ENCODE data around the gene PIP.
"Not testable (repeated sequence)": the region's sequence is repeated elsewhere in the genome, so short reads cannot be mapped to it uniquely, and the experiment has no call there.

The PIP gene

DNA sequence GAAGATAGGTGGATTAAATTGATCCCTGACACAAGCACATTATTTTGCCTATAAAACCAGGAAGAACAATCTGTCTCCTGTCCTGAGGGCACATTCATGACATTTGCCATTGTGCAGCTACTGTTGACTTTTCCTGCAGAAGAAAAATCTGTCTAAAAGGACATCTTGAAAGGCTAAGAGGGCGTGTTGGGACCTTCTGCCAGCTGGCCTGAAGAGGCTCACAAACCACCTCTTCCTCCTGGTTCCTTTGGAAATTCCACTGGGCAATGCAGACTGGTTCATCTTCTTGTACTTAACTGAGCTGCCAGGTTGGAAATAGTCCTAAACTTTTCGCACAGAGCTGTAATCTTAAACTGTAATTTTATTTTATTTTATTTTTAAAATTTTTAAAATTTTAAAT lies 35.7 kb upstream of the PIP start:
- Histone ChIP-seq H3K4me2 (ENCODE audit: low read depth, low read length, poor library complexity, severe bottlenecking) (no peak overlapping the region), H3K27me3 (ENCODE audit: low read length) (no peaks in the 10 kb centered on the region), H3K9me2 (replicated peaks; ENCODE audit: insufficient read depth, low read length) (no peaks in the 10 kb centered on the region), H3K36me3 (ENCODE audit: low read length) (no peaks in the 10 kb centered on the region), H2AFZ (ENCODE audit: low read depth, low read length, severe bottlenecking) (no peak overlapping the region), H3K79me2 (ENCODE audit: insufficient read depth, low read length) (no peaks in the 10 kb centered on the region), H3K27ac (ENCODE audit: low read depth, low read length) (no peak overlapping the region), H3F3A (ENCODE audit: insufficient read depth) (no peaks in the 10 kb centered on the region), H3K9me3 (ENCODE audit: insufficient read depth, low read length) (peaks cover 9% of the 10 kb centered on the region; the same call in 1 of the 2 replicates), H3K9ac (ENCODE audit: low read length) (no peak overlapping the region), H4K20me1 (ENCODE audit: low read depth, low read length) (no peaks in the 10 kb centered on the region), H3K4me3 (ENCODE audit: insufficient read depth, low read length, poor library complexity, severe bottlenecking) (no peak overlapping the region)
- no peak for TF ChIP-seq EZH2phosphoT487 (conservative IDR thresholded peaks at IDR 0.05; ENCODE audit: low read length)
- TF ChIP-seq, protein P1, sequence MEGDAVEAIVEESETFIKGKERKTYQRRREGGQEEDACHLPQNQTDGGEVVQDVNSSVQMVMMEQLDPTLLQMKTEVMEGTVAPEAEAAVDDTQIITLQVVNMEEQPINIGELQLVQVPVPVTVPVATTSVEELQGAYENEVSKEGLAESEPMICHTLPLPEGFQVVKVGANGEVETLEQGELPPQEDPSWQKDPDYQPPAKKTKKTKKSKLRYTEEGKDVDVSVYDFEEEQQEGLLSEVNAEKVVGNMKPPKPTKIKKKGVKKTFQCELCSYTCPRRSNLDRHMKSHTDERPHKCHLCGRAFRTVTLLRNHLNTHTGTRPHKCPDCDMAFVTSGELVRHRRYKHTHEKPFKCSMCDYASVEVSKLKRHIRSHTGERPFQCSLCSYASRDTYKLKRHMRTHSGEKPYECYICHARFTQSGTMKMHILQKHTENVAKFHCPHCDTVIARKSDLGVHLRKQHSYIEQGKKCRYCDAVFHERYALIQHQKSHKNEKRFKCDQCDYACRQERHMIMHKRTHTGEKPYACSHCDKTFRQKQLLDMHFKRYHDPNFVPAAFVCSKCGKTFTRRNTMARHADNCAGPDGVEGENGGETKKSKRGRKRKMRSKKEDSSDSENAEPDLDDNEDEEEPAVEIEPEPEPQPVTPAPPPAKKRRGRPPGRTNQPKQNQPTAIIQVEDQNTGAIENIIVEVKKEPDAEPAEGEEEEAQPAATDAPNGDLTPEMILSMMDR (IDR thresholded peaks at IDR 0.05; ENCODE audit: insufficient read depth, low read length, poor library complexity, severe bottlenecking): no peak

DNA sequence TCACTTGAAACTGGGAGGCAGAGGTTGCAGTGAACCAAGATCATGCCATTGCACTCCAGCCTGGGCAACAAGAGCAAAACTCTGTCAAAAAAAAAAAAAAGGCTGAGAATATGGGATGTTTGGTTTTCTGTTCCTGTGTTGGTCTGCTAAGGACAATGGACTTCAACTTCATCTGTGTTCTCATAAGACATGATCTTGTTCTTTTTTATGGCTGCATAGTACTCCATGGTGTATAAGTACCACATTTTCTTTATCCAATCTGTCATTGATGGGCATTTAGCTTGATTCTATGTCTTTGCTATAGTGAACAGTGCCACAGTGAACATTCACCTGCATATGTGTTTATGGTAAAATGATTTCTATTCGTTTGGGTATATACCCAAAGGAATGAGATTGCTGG lies 32.3 kb upstream of the PIP start:
- H3K27me3 ChIP-seq (ENCODE audit: low read length); H3K9ac ChIP-seq (ENCODE audit: low read length); H3K27ac ChIP-seq (ENCODE audit: low read depth, low read length); H3K9me3 ChIP-seq (ENCODE audit: insufficient read depth, low read length); H3K4me3 ChIP-seq (ENCODE audit: insufficient read depth, low read length, poor library complexity, severe bottlenecking); H3K4me2 ChIP-seq (ENCODE audit: low read depth, low read length, poor library complexity, severe bottlenecking); H4K20me1 ChIP-seq (ENCODE audit: low read depth, low read length); H3K79me2 ChIP-seq (ENCODE audit: insufficient read depth, low read length); H3K36me3 ChIP-seq (ENCODE audit: low read length); H3K9me2 ChIP-seq (replicated peaks; ENCODE audit: insufficient read depth, low read length); H3F3A ChIP-seq (ENCODE audit: insufficient read depth); H2AFZ ChIP-seq (ENCODE audit: low read depth, low read length, severe bottlenecking): not testable (repeated sequence)

DNA sequence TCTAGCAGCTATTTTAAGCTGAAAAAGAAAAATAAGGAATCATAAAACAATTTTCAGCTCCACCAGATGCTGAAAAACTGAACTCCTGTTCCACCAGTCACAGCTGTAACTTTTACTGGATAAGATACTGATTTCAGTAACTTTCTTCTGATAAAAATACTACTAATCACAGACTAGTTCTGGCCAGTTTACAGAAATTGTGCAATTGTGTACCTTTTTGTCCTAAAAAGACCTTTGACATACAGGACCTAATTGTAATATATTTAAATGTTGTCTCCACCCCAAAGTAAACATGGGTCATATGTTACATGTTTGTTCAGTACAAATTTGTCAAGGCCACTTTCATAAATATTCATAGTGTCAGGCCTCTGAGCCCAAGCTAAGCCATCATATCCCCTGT lies 27.1 kb upstream of the PIP start:
- no peaks in the 10 kb centered on the region for H3K36me3 ChIP-seq (ENCODE audit: low read length)
- H3K9me3 ChIP-seq (ENCODE audit: insufficient read depth, low read length): peaks cover 6% of the 10 kb centered on the region; the same call in 1 of the 2 replicates
- H3K27me3 ChIP-seq (ENCODE audit: low read length): no peaks in the 10 kb centered on the region
- H3K79me2 ChIP-seq (ENCODE audit: insufficient read depth, low read length): no peaks in the 10 kb centered on the region
- H3F3A ChIP-seq (ENCODE audit: insufficient read depth): no peaks in the 10 kb centered on the region
- H3K4me3 ChIP-seq (ENCODE audit: insufficient read depth, low read length, poor library complexity, severe bottlenecking): no peak overlapping the region
- no peak overlapping the region for H2AFZ ChIP-seq (ENCODE audit: low read depth, low read length, severe bottlenecking)
- no peaks in the 10 kb centered on the region for H3K9me2 ChIP-seq (replicated peaks; ENCODE audit: insufficient read depth, low read length)
- no peaks in the 10 kb centered on the region for H4K20me1 ChIP-seq (ENCODE audit: low read depth, low read length)
- H3K9ac ChIP-seq (ENCODE audit: low read length): no peak overlapping the region
- no peak overlapping the region for H3K4me2 ChIP-seq (ENCODE audit: low read depth, low read length, poor library complexity, severe bottlenecking)
- TF ChIP-seq, protein P1 (IDR thresholded peaks at IDR 0.05; ENCODE audit: insufficient read depth, low read length, poor library complexity, severe bottlenecking): no peak
- no peak for TF ChIP-seq EZH2phosphoT487 (conservative IDR thresholded peaks at IDR 0.05; ENCODE audit: low read length)
- no peak overlapping the region for H3K27ac ChIP-seq (ENCODE audit: low read depth, low read length)

DNA sequence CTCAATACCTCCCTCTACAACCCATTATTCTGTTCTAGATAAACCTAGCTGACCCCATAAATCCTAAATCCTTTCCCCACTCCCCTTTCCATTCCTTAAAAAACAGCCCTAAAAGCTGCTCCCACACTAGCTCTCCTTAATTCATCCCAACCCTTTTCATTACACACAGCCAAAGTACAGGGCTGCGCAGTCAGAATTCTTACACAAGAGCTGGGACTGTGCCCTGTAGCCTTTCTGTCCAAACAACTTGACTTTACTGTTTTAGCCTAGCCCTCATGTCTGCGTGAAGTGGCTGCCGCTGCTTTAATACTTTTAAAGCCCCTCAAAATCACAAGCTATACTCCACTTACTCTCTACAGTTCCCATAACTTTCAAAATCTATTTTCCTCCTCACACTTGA lies 23.9 kb upstream of the PIP start:
- H2AFZ ChIP-seq (ENCODE audit: low read depth, low read length, severe bottlenecking); H3F3A ChIP-seq (ENCODE audit: insufficient read depth); H3K9me2 ChIP-seq (replicated peaks; ENCODE audit: insufficient read depth, low read length); H3K79me2 ChIP-seq (ENCODE audit: insufficient read depth, low read length); H3K9me3 ChIP-seq (ENCODE audit: insufficient read depth, low read length); H3K9ac ChIP-seq (ENCODE audit: low read length); H3K36me3 ChIP-seq (ENCODE audit: low read length); H3K4me3 ChIP-seq (ENCODE audit: insufficient read depth, low read length, poor library complexity, severe bottlenecking); H3K27ac ChIP-seq (ENCODE audit: low read depth, low read length); H3K4me2 ChIP-seq (ENCODE audit: low read depth, low read length, poor library complexity, severe bottlenecking); H3K27me3 ChIP-seq (ENCODE audit: low read length); H4K20me1 ChIP-seq (ENCODE audit: low read depth, low read length): not testable (repeated sequence)
